RCC 7860 (cell line): ENCODE results near the gene KLK11.
"Not testable (repeated sequence)": the region's sequence is repeated elsewhere in the genome, so short reads cannot be mapped to it uniquely, and the experiment has no call there.

Experiments
- DNase-seq: peaks from one replicate; pipeline ENCODE4 v3.0.0-alpha.2; 2015; ENCODE audit warnings: low spot score
- FAIRE-seq: peaks from 2 replicates; lab custom pipeline; 2012; peaks lifted over from hg19 to GRCh38; lab: Jason Lieb, UNC

Gene KLK11

DNA sequence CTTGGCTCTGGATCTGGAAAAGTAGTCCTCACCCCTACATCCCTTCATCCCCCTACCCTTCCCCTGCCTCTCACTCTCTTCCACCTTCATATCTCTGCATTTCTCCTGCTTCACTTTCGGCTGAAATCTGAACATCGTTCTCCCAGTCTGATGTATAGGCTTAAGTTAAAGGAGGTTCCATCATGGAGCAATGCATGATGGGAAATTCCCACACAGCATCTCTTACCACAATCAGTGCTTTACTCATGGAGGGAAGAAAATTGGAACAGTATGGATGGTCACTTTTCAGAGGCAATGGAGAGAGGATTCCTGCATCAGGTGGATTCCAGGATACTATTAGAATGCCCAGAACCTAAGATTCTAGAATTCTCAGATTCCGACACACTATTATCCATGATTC lies 18.9 kb downstream of the KLK11 start:
- FAIRE-seq (no peak), DNase-seq (no peak)

DNA sequence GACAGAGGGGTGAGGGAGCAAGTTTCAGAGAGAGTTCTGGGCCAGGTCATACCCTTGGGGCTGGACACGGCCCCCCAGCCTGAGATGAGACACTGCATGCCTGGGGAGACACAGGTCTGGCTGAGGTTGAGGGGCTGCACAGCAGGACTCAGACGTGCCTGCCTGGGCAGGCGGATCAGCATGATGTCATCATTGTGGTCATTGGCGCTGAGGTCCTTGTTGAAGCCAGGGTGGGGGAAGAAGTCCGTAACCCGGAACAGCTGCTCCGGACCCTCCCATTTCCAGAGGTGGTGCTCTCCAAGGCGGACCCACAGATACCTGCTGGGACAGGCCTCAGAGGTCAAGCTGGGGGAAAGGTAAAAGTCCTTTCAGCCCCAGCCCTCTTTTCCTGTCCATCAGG lies 20.0 kb downstream of the KLK11 start:
- DNase-seq (no peak), FAIRE-seq (no peak)

- DNase-seq (no peak), FAIRE-seq (no peak)
Measured at GRCh38 chr19:51005248-51005647, 21.2 kb downstream of the KLK11 start.

DNA sequence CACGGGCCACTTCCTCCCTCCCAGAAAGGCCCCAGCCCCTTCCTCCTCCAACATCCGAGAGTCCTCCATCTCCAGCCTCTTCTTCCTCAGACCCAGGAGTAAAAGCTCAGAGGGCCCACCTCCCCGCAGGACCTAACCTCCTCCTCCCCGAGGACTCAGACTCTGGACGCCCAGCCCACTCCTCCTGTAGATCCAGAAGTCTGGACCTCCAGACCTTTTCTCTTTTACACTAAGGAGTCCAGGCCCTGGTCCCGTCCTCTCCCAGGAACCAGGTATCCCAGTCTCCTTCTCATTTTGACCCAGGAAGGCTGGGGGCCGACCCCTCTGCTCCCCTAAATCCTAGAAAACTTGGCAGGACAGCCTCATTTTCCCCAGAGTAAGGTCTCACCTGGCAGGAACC lies 23.1 kb downstream of the KLK11 start:
- FAIRE-seq = no peak
- no peak for DNase-seq

GRCh38 chr19:51002542-51003311 lies 23.7 kb downstream of the KLK11 start:
- FAIRE-seq = no peak
- DNase-seq = no peak

GRCh38 chr19:51002089-51002532 lies 24.3 kb downstream of the KLK11 start:
- DNase-seq (no peak), FAIRE-seq (no peak)

DNA sequence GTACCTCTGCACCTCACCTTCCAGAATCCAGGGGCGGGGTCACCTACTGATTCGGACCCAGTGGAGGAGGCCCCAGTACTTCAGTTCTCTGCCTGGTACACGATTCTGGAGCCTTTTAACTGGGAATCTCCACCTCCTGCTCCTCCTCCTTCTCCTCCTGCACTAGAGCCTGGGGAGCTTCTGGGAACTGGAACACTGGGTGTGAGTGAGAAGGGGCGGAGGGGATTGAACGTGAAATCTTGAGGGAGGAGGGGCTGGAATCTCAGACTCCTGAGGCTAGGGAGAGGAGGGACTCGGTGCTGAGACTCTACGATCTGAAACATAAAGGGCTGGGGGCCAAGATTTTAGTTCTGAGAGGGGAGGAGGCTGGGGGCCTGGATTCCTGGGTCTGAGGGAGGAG lies 24.9 kb downstream of the KLK11 start, which contains the start of gene KLK8:
TSS of gene KLK8 (minus strand) at position 90 of the 400 bp plus-strand sequence. CDS start 437 bp downstream, outside the sequence.
- no peak for FAIRE-seq

DNA sequence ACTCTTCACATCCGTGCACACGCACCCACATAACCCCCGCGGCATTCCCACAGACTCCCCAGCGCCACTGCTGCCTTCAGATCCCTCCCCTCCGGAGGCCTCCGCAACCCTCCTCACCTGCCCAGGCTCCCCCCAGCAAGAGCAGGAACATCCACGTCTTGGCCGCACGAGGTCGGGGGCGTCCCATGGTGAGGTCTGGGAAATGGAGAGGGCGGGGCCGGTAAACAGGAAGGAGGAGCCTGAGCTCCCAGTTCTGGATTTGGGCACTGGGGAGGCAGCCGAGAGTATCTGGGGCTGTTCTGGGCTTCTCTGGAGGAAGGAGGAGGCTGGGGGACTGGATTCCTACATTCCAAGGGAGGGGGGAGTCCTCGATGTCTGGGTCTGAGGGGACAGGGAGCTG lies 25.4 kb downstream of the KLK11 start:
- FAIRE-seq (no peak), DNase-seq (no peak)

More for the DNA sequence above, 24.9 kb downstream of the KLK11 start, which contains the start of gene KLK8:
- DNase-seq = no peak

GRCh38 chr19:51000426-51000825 lies 26.0 kb downstream of the KLK11 start:
- DNase-seq (no peak), FAIRE-seq (no peak)

- no peak for FAIRE-seq
- no peak for DNase-seq
Measured at GRCh38 chr19:50998686-50999085, 27.7 kb downstream of the KLK11 start.

DNA sequence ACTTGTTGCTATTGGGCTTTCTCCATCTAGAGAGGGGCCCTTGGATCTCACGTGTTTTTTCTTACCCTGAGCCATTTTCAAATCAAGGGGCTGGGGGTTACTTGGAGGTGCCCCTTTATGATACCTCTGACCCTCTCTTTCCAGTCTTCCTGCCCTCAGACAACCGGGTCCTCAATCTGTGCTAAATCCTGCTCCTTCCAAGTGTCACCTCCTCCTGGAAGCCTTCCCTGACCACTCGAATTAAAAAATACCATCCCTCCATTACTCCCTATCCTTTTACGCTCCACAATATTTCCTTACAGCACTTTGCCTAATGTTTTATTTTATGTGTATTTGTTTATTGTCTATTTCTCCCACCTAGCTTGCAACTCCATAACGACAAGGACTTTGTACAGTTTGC lies 28.4 kb downstream of the KLK11 start:
- FAIRE-seq (no peak), DNase-seq (no peak)

DNA sequence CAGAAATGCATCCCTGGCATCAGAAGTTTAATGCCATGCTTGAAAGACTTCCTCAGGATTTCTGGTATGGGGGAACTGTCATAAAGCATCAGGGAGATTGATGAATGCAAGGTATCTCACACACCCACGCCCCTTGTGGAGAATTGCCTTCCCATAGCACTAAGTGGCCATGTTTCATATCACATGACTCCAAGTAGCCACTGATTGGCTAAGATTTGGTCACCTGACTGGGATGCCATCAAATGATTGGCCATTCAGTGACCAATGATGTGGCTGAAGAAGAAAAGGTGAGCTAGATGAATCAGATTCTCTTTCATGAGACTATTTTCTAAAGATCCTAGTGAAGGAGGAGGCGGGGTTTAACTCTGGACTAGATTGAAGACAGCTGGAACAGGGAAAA lies 32.3 kb downstream of the KLK11 start:
- DNase-seq (no peak), FAIRE-seq (no peak)

- DNase-seq (no peak), FAIRE-seq (no peak)
Measured at GRCh38 chr19:50992666-50993035, 33.8 kb downstream of the KLK11 start.

GRCh38 chr19:50984416-50984815 lies 42.0 kb downstream of the KLK11 start:
- FAIRE-seq, DNase-seq: not testable (repeated sequence)

DNA sequence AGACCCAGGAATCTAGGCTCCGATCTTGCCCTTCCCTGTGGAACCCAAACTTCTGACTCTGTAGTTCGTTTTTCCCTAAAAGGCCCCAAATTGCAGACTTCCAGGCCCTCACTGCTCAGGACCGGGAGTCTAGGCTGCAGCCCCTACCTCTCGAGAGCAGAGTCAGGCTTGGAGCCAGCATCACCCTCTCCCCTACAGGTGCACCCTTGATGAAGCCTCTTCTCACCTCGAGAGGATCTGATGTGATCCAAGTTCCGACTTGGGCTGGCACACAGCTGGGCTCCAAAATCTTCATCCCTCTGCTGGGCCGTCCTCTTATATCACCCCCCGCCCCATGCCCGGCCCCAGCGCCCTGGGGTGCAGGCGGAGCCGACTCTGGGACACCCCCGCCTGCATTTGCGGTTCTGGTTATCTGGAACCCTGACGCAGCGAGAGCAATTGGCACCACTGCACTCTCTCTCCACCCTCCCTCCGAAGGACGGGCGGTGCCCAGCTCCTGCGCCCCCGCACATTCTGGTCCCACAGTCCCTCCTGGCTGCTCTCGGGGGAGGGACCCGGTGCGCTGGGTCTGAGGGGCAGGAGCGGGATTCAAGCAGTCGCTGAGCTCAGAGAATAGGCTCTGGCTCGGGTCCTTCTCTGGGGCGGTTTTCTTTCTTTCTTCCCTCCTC lies 42.7 kb downstream of the KLK11 start, which contains the start of gene KLK7:
TSS of gene KLK7 (minus strand) at position 293 of the 668 bp plus-strand sequence. CDS start 1,518 bp downstream, outside the sequence.
- DNase-seq (no peak), FAIRE-seq (no peak)

GRCh38 chr19:50982186-50982585 lies 44.2 kb downstream of the KLK11 start:
- no peak for DNase-seq

DNA sequence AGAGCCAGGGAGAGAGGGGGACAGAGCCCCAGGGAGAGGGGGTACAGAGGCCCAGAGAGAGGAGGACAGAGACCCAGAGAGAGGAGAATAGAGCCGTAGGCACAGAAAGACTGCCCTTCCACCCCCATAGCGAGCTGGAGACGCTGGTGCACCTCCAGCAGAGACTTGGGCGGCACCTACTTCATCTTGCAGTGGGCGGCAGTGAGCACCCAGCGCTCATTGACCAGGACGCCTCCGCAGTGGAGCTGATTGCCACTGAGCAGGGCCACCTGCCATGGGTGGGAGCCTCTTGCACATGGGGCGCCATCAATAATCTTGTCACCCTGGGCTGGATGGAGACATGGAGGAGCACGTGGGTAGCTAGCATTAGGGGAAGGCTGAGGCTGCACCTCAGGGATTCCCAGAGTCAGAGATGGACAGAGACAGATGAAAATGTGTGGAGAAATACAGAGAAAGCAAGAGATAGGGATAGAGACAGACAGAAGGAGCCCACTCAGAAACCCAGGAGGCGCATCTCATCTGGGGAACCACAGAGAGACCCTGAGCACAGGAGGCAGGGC lies 44.7 kb downstream of the KLK11 start:
- DNase-seq = no peak

More at GRCh38 chr19:50982186-50982585, 44.2 kb downstream of the KLK11 start:
- FAIRE-seq = no peak

DNA sequence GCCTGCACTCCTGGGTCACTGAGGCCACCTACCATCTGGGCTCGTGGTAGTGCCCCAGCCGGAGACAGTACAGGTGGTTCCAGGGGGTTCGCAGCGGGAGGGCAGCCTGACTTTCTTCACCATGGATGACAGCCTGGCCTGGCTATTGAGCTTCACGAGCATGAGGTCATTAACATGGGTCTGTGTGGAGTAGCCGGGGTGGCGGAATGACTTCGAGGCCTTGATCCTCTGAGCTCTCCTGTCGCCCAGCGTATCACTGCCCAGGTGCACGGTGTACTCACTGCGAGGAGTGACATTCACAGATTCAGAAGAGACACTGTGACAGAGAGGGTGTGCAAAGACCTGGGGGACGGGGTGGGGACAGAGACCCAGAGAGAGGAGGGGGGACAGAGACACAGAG lies 46.2 kb downstream of the KLK11 start:
- FAIRE-seq (no peak), DNase-seq (no peak)

More for the DNA sequence above, 44.7 kb downstream of the KLK11 start:
- FAIRE-seq = no peak

DNA sequence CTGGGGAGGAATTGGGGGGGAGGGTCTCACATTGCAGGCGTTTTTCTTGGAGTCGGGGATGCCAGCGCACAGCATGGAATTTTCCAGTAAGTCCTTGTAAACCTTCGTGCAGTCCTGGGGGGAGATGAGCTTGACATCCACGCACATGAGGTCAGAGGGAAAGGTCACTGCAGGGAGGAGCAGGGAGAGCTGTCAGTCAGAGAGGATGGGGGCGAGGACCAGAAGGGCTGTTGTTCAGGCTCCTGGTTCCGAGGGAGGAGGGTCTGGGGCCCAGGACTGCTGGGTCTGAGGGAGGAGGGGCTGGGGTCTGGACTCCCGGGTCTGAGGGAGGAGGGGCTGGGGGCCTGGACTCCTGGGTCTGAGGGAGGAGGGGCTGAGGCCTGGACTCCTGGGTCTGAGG lies 46.7 kb downstream of the KLK11 start:
- FAIRE-seq (no peak), DNase-seq (no peak)

DNA sequence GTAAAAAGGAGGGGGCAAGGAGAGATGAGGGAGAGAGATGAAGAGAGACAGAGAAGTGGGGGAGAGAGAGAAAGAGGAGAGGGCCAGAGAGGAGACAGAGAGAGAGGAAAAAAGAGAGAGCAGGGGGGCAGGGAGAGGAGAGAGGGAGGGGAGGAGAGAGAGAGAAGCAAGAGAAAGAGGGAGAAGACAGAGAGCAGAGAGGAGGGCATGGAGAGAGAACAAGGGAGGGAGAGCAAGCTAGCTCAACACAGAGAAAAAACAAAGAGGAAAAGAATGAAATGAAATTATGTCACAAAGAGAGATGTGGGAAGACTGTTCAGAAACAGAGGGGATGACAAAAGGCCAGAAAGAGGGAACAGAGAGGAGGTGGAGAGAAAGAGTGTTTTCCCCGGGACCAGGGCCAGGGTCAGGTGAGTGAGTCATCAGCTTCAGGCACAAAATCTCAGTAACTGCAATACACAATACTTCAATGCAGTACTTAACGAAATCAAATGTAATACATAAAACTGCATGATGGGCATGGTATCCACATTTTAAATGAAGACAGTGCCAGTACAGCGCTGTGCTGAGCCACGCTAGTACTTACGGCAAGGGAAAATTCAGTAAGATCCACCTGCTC lies 47.5 kb downstream of the KLK11 start:
- DNase-seq (no peak), FAIRE-seq (no peak)

- FAIRE-seq (no peak), DNase-seq (no peak)
Measured at GRCh38 chr19:50977626-50978025, 48.8 kb downstream of the KLK11 start.
